ACC112 (cell line): ENCODE results near the gene AVPR1B.

Source experiments
- H2AFZ ChIP-seq: fragments of 200-600 bp; sonication (generic); one replicate; pipeline ENCODE4 v1.6.0; 2017; ENCODE audit warnings: antibody characterized with exemption, low read length; ENCODE audit not compliant: unreplicated experiment
- H3K27ac ChIP-seq: fragments of 200-600 bp; sonication (generic); 2 replicates; pipeline ENCODE4 v1.5.1; 2014; ENCODE audit warnings: low read depth, mild to moderate bottlenecking, antibody characterized with exemption, low read length, moderate library complexity
- H3K27me3 ChIP-seq: fragments of 200-600 bp; sonication (generic); 2 replicates; pipeline ENCODE4 v1.6.1; 2014; ENCODE audit warnings: mild to moderate bottlenecking, antibody characterized with exemption, low read length, moderate library complexity, mixed read lengths; ENCODE audit not compliant: insufficient read depth
- H3K36me3 ChIP-seq: fragments of 200-600 bp; sonication (generic); 2 replicates; pipeline ENCODE4 v1.6.1; 2016; ENCODE audit warnings: mild to moderate bottlenecking, antibody characterized with exemption, low read length, moderate library complexity, mixed read lengths; ENCODE audit not compliant: insufficient read depth
- H3K4me1 ChIP-seq: fragments of 200-600 bp; sonication (generic); one replicate; pipeline ENCODE4 v1.6.1; 2016; ENCODE audit warnings: low read length, mixed read lengths; ENCODE audit not compliant: insufficient read depth, unreplicated experiment, control insufficient read depth
- H3K4me3 ChIP-seq: fragments of 200-600 bp; sonication (generic); 2 replicates; pipeline ENCODE4 v1.5.1; 2014; ENCODE audit warnings: mild to moderate bottlenecking, low read depth, low read length
- H3K79me2 ChIP-seq: fragments of 200-600 bp; sonication (generic); one replicate; pipeline ENCODE4 v1.6.0; 2016; ENCODE audit warnings: low read length; ENCODE audit not compliant: control insufficient read depth, unreplicated experiment, insufficient read depth

AVPR1B gene

GRCh38 chr1:206081856-206082255 is 35.3 kb downstream of the AVPR1B start:
- Histone ChIP-seq H3K4me1 (no peaks in the 10 kb centered on the region), H2AFZ (no peak overlapping the region), H3K36me3 (no peaks in the 10 kb centered on the region), H3K79me2 (no peaks in the 10 kb centered on the region), H3K27me3 (peaks cover 9% of the 10 kb centered on the region; the same call in 1 of the 2 replicates), H3K4me3 (no peak overlapping the region), H3K27ac (no peak overlapping the region)

- no peaks in the 10 kb centered on the region for H3K36me3 ChIP-seq
- H2AFZ ChIP-seq, result no peak overlapping the region
- H3K27ac ChIP-seq, result no peak overlapping the region
- H3K79me2 ChIP-seq, result no peaks in the 10 kb centered on the region
- peaks cover 10% of the 10 kb centered on the region; the same call in 1 of the 2 replicates for H3K27me3 ChIP-seq
- no peaks in the 10 kb centered on the region for H3K4me1 ChIP-seq
- H3K4me3 ChIP-seq, result no peak overlapping the region
These were observed 37.0 kb downstream of the AVPR1B start for GRCh38 chr1:206080026-206080820.

- no peak overlapping the region for H2AFZ ChIP-seq
- H3K36me3 ChIP-seq, result no peaks in the 10 kb centered on the region
- no peaks in the 10 kb centered on the region for H3K4me1 ChIP-seq
- H3K27ac ChIP-seq, result no peak overlapping the region
- H3K79me2 ChIP-seq, result no peaks in the 10 kb centered on the region
- H3K27me3 ChIP-seq, result peaks cover 5% of the 10 kb centered on the region
- no peak overlapping the region for H3K4me3 ChIP-seq
These were observed 38.1 kb downstream of the AVPR1B start for GRCh38 chr1:206079135-206079534.

GRCh38 chr1:206075786-206076755 is 41.1 kb downstream of the AVPR1B start:
- Histone ChIP-seq H3K79me2 (no peaks in the 10 kb centered on the region), H2AFZ (no peak overlapping the region), H3K27me3 (peaks cover 5% of the 10 kb centered on the region), H3K4me1 (no peaks in the 10 kb centered on the region), H3K4me3 (no peak overlapping the region), H3K27ac (no peak overlapping the region), H3K36me3 (no peaks in the 10 kb centered on the region)

GRCh38 chr1:206074839-206075238 is 42.3 kb downstream of the AVPR1B start:
- H3K27me3 ChIP-seq, result peaks cover 5% of the 10 kb centered on the region
- no peak overlapping the region for H3K4me3 ChIP-seq
- no peaks in the 10 kb centered on the region for H3K4me1 ChIP-seq
- no peak overlapping the region for H3K27ac ChIP-seq
- no peaks in the 10 kb centered on the region for H3K36me3 ChIP-seq
- no peaks in the 10 kb centered on the region for H3K79me2 ChIP-seq
- H2AFZ ChIP-seq, result no peak overlapping the region

GRCh38 chr1:206070627-206071304 is 46.4 kb downstream of the AVPR1B start:
- Histone ChIP-seq H3K4me3 (no peak overlapping the region), H2AFZ (no peak overlapping the region), H3K36me3 (no peaks in the 10 kb centered on the region), H3K27ac (no peak overlapping the region), H3K27me3 (peaks cover 10% of the 10 kb centered on the region), H3K4me1 (peaks cover 6% of the 10 kb centered on the region), H3K79me2 (no peaks in the 10 kb centered on the region)

GRCh38 chr1:206068314-206068713 is 48.9 kb downstream of the AVPR1B start:
- H3K79me2 ChIP-seq, result no peaks in the 10 kb centered on the region
- no peak overlapping the region for H3K27ac ChIP-seq
- H3K4me1 ChIP-seq, result peaks cover 6% of the 10 kb centered on the region
- H3K36me3 ChIP-seq, result no peaks in the 10 kb centered on the region
- no peak overlapping the region for H3K4me3 ChIP-seq
- no peak overlapping the region for H2AFZ ChIP-seq
- peaks cover 10% of the 10 kb centered on the region; the same call in 1 of the 2 replicates for H3K27me3 ChIP-seq

- Histone ChIP-seq H3K36me3 (no peaks in the 10 kb centered on the region), H3K27me3 (peaks cover 10% of the 10 kb centered on the region; the same call in 1 of the 2 replicates), H3K79me2 (no peaks in the 10 kb centered on the region), H3K4me1 (peaks cover 6% of the 10 kb centered on the region), H3K4me3 (no peak overlapping the region), H3K27ac (no peak overlapping the region), H2AFZ (no peak overlapping the region)
These were observed 49.5 kb downstream of the AVPR1B start for GRCh38 chr1:206067486-206068227.

GRCh38 chr1:206066479-206067171 is 50.6 kb downstream of the AVPR1B start:
- peaks cover 10% of the 10 kb centered on the region; the same call in 1 of the 2 replicates for H3K27me3 ChIP-seq
- H2AFZ ChIP-seq, result no peak overlapping the region
- no peak overlapping the region for H3K27ac ChIP-seq
- H3K4me3 ChIP-seq, result no peak overlapping the region
- H3K4me1 ChIP-seq, result peaks cover 6% of the 10 kb centered on the region
- H3K79me2 ChIP-seq, result no peaks in the 10 kb centered on the region
- no peaks in the 10 kb centered on the region for H3K36me3 ChIP-seq
